ENCODE data around the gene ACTR3. TPM values are rescaled to one million over a fixed set of nuclear protein-coding genes. Genes with fewer than 3 reads are reported as not detected.

Gene ACTR3
- total and polyA plus RNA-seq, 2 of the 4 experiments (the other 2 are of a cell fraction) = 246 to 307 TPM

- Histone ChIP-seq H2AFZ (replicated peaks; ENCODE audit: low read length, poor library complexity) (no peak overlapping the region), H4K91ac (ENCODE audit: insufficient read depth, low read depth, low read length) (no peak overlapping the region), H3K36me3 (ENCODE audit: control insufficient read depth, insufficient read depth, low read length) (peaks cover 27% of the 10 kb centered on the region), H3K18ac (ENCODE audit: low read depth, low read length) (no peak overlapping the region), H3K9me3 (ENCODE audit: control insufficient read depth, insufficient read depth, low read length) (no peaks in the 10 kb centered on the region), H2BK20ac (ENCODE audit: low read depth, low read length) (no peak overlapping the region), H4K8ac (ENCODE audit: low read depth in 2 of 2, low read length in 2 of 2) (no peak overlapping the region), H2BK15ac (ENCODE audit: low read depth, low read length) (no peak overlapping the region), H3K9me1 (ENCODE audit: insufficient read depth, low read length) (0 out of 2 replicates have a peak, but pooled peaks cover 2% of the 10 kb centered on the region), H3K23ac (ENCODE audit: low read depth, low read length) (no peak overlapping the region), H3K56ac (ENCODE audit: extremely low read depth, insufficient read depth, low read length) (no peak overlapping the region), H3K9ac (ENCODE audit: low read depth, low read length) (no peak overlapping the region), H4K20me1 (ENCODE audit: insufficient read depth, low read length) (peaks cover 64% of the 10 kb centered on the region), H3K27me3 (ENCODE audit: control insufficient read depth, insufficient read depth, low read length) (no peaks in the 10 kb centered on the region), H2BK120ac (ENCODE audit: low read depth, low read length) (no peak overlapping the region), H3K27ac (ENCODE audit: insufficient read depth, low read length) (no peak overlapping the region), H3K4me3 (ENCODE audit: insufficient read depth, low read depth, low read length) (no peak overlapping the region), H3K4me1 (ENCODE audit: control insufficient read depth, insufficient read depth, low read length) (no peaks in the 10 kb centered on the region; the same call in 1 of the 2 replicates), H3K4ac (ENCODE audit: low read depth, low read length) (no peak overlapping the region), H3K4me2 (ENCODE audit: low read depth, low read length) (no peak overlapping the region), H2AK9ac (replicated peaks; ENCODE audit: low read depth, low read length, poor library complexity) (no peak overlapping the region), H4K5ac (ENCODE audit: low read depth, low read length) (no peak overlapping the region), H3K14ac (replicated peaks; ENCODE audit: low read depth, low read length) (no peak overlapping the region), H2AK5ac (ENCODE audit: low read depth, low read length) (no peak overlapping the region), H3K79me1 (ENCODE audit: low read depth in 1 of 2, low read length in 2 of 2) (peaks cover 17 to 39% of the 10 kb centered on the region in 2 experiments), H2BK5ac (ENCODE audit: low read depth, low read length, poor library complexity, severe bottlenecking) (no peak overlapping the region)
- POLR2A ChIA-PET (ENCODE audit: unreplicated experiment) = no interaction called here
- CTCF ChIA-PET = no interaction called here
- in situ Hi-C loops (cut with MboI; ENCODE audit: low sequenced_read_pairs) (no loop called here), dilution Hi-C loops (cut with HindIII; ENCODE audit: low sequenced_read_pairs, unreplicated experiment) (no loop called here), intact Hi-C loops (cut with micrococcal nuclease) (no loop called here)
- no peak for TF ChIP-seq CHD1 (IDR thresholded peaks at IDR 0.05; ENCODE audit: low read depth, low read length)
- TF ChIP-seq RCOR1 (IDR thresholded peaks at IDR 0.05; ENCODE audit: insufficient replicate concordance, low read length) = no peak
- TF ChIP-seq, protein P1, sequence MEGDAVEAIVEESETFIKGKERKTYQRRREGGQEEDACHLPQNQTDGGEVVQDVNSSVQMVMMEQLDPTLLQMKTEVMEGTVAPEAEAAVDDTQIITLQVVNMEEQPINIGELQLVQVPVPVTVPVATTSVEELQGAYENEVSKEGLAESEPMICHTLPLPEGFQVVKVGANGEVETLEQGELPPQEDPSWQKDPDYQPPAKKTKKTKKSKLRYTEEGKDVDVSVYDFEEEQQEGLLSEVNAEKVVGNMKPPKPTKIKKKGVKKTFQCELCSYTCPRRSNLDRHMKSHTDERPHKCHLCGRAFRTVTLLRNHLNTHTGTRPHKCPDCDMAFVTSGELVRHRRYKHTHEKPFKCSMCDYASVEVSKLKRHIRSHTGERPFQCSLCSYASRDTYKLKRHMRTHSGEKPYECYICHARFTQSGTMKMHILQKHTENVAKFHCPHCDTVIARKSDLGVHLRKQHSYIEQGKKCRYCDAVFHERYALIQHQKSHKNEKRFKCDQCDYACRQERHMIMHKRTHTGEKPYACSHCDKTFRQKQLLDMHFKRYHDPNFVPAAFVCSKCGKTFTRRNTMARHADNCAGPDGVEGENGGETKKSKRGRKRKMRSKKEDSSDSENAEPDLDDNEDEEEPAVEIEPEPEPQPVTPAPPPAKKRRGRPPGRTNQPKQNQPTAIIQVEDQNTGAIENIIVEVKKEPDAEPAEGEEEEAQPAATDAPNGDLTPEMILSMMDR (conservative IDR thresholded peaks at IDR 0.05; ENCODE audit: low read depth, low read length) = no peak
- no peak for TF ChIP-seq CEBPB (IDR thresholded peaks at IDR 0.05; ENCODE audit: low read depth, low read length)
- no peak for TF ChIP-seq RAD21 (IDR thresholded peaks at IDR 0.05; ENCODE audit: low read length)
- no peak for TF ChIP-seq ELK1 (IDR thresholded peaks at IDR 0.05; ENCODE audit: borderline replicate concordance, low read depth, low read length)
- no peak for TF ChIP-seq POLR2A (IDR thresholded peaks at IDR 0.05; ENCODE audit: low read depth, low read length)
- TF ChIP-seq MAZ (IDR thresholded peaks at IDR 0.05; ENCODE audit: borderline replicate concordance, low read depth, low read length) = no peak
- TF ChIP-seq RFX5 (IDR thresholded peaks at IDR 0.05; ENCODE audit: low read depth, low read length) = no peak
- no peak for TF ChIP-seq NFE2L2 (IDR thresholded peaks at IDR 0.05; ENCODE audit: low read depth, low read length)
- no peak for TF ChIP-seq SMC3 (IDR thresholded peaks at IDR 0.05; ENCODE audit: low read depth, low read length)
- no peak for TF ChIP-seq MAFK (IDR thresholded peaks at IDR 0.05; ENCODE audit: low read depth, low read length)
- no peak for TF ChIP-seq FOS (IDR thresholded peaks at IDR 0.05; ENCODE audit: low read depth, low read length)
- TF ChIP-seq BHLHE40 (IDR thresholded peaks at IDR 0.05; ENCODE audit: low read depth, low read length) = no peak
- TF ChIP-seq, protein P2, sequence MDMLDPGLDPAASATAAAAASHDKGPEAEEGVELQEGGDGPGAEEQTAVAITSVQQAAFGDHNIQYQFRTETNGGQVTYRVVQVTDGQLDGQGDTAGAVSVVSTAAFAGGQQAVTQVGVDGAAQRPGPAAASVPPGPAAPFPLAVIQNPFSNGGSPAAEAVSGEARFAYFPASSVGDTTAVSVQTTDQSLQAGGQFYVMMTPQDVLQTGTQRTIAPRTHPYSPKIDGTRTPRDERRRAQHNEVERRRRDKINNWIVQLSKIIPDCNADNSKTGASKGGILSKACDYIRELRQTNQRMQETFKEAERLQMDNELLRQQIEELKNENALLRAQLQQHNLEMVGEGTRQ (IDR thresholded peaks at IDR 0.05; ENCODE audit: low read depth, low read length) = no peak
- TF ChIP-seq MXI1 (IDR thresholded peaks at IDR 0.05; ENCODE audit: borderline replicate concordance, low read depth, low read length) = no peak
- WGBS, 2 experiments (ENCODE audit: extremely low coverage in 2 of 2, insufficient read length in 1 of 2) = 100% methylated on average over 1 of the region's 3 CpGs; no CpG with 5 or more reads in 1 of the 2 experiments
- DNase-seq (no peak), ATAC-seq (ENCODE audit: low read depth) (no peak)
- no TSS peak for BruUV-seq (replicated peaks)
These were observed 32.9 kb downstream of the ACTR3 start for GRCh38 chr2:113922784-113923183.
